Caco-2 (cell line): ENCODE results near the gene KRT86. TPM values are rescaled to one million over a fixed set of nuclear protein-coding genes. Genes with fewer than 3 reads are reported as not detected.
"Not testable (repeated sequence)": the region's sequence is repeated elsewhere in the genome, so short reads cannot be mapped to it uniquely, and the experiment has no call there.

Experiments
- BruUV-seq: library from RNA; stranded (reverse); fragments of 400-500 nt; replicated peaks from 2 replicates; lab custom pipeline; 2021; lab: Mats Ljungman, UMichigan
- CTCF ChIA-PET: fragments of 300-600 bp; sonication (Branson Sonifier 250); formaldehyde crosslinking; loops from one replicate; lab custom pipeline; 2022; ENCODE audit warnings: antibody characterized with exemption; lab: Charles Lee
- POLR2A ChIA-PET: fragments of 300-600 bp; sonication (Branson Sonifier 250); formaldehyde crosslinking; loops from one replicate; lab custom pipeline; 2022; ENCODE audit warnings: antibody characterized with exemption; lab: Charles Lee
- DNase-seq, 2 experiments: peaks; one replicate each; pipeline versions ENCODE4 v3.0.0 to v3.0.0-alpha.2; 2020 to 2022
- H3K27me3 ChIP-seq: replicated peaks from 2 replicates; pipeline ENCODE4 v1.6.0; 2011; ENCODE audit warnings: low read length; ENCODE audit not compliant: control insufficient read depth, insufficient read depth
- H3K36me3 ChIP-seq: 2 replicates; pipeline ENCODE4 v1.5.1; 2011; ENCODE audit warnings: low read length; ENCODE audit not compliant: control insufficient read depth, insufficient read depth
- H3K4me1 ChIP-seq: fragments of 250-450 bp; sonication (Bioruptor Pico); 2 replicates; pipeline ENCODE4 v1.5.1; 2020; ENCODE audit warnings: mild to moderate bottlenecking
- H3K4me3 ChIP-seq: 2 replicates; pipeline ENCODE4 v1.5.1; 2011; ENCODE audit warnings: low read depth, mild to moderate bottlenecking, control low read depth, low read length
- H3K9me3 ChIP-seq: fragments of 250-450 bp; sonication (Bioruptor Pico); 2 replicates; pipeline ENCODE4 v1.5.1; 2020; ENCODE audit warnings: mild to moderate bottlenecking, moderate library complexity
- H3K27ac Mint-ChIP-seq: one replicate; pipeline ENCODE4 v1.8.0; 2022; ENCODE audit warnings: mixed read lengths; ENCODE audit not compliant: unreplicated experiment
- H3K27me3 Mint-ChIP-seq: one replicate; pipeline ENCODE4 v1.8.0; 2022; ENCODE audit warnings: mixed read lengths; ENCODE audit not compliant: insufficient read depth, unreplicated experiment
- H3K36me3 Mint-ChIP-seq: one replicate; pipeline ENCODE4 v1.8.0; 2022; ENCODE audit warnings: mild to moderate bottlenecking, mixed read lengths; ENCODE audit not compliant: insufficient read depth, unreplicated experiment
- H3K4me1 Mint-ChIP-seq: one replicate; pipeline ENCODE4 v1.8.0; 2022; ENCODE audit warnings: low read depth, mixed read lengths; ENCODE audit not compliant: unreplicated experiment
- H3K4me3 Mint-ChIP-seq: one replicate; pipeline ENCODE4 v1.8.0; 2022; ENCODE audit warnings: mild to moderate bottlenecking, moderate library complexity, mixed read lengths; ENCODE audit not compliant: unreplicated experiment
- H3K9me3 Mint-ChIP-seq: one replicate; pipeline ENCODE4 v1.8.0; 2022; ENCODE audit warnings: mixed read lengths; ENCODE audit not compliant: unreplicated experiment
- CTCF ChIP-seq, 2 experiments: fragments of 200-600 bp in 1 of 2; IDR thresholded peaks; 1 replicate in 1 of 2; 2 replicates in 1 of 2; pipeline versions ENCODE4 v1.5.1 to v1.8.0; 2011 to 2022; ENCODE audit warnings: antibody characterized with exemption in 1 of 2, control low read depth in 1 of 2, inconsistent platforms in 1 of 2, low read depth in 1 of 2, low read length in 1 of 2, mild to moderate bottlenecking in 1 of 2, moderate library complexity in 1 of 2; ENCODE audit not compliant: insufficient read depth in 1 of 2, severe bottlenecking in 1 of 2, unreplicated experiment in 1 of 2
- intact Hi-C: fragments of 100-400 bp; cut with micrococcal nuclease; formaldehyde crosslinking; loops from one replicate; pipeline ENCODE4 v1.10.0; 2022; ENCODE audit not compliant: unreplicated experiment
- total RNA-seq: library from RNA; stranded (reverse); gene quantifications from 2 replicates; pipeline ENCODE4 v1.2.3, GENCODE V29; 2022

The KRT86 gene
- total RNA-seq, 1 experiment from 2014 or later = not detected

DNA sequence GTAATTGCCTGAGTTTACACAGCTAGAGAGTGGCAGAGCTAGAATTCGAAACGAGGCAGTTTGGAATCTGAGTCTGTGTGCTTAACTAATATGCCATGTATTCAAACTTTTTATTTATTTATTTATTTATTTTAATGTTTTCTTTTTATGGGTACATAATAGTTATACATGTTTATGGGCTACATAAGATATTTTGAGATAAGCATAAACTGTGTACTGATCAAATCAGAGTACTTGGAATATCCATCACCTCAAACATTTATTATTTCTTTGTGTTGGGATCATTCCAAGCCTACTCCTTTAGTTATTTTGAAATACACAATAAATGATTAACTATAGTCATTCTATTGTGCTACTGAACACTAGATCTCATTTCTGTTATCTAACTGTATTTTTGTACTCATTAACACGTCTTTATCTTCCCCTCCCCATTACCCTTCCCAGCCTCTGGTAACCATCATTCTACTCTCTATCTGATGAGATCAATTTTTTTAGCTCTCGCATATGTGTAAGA, 24.3 kb downstream of the KRT86 start:
- no TSS peak for BruUV-seq
- Mint-ChIP-seq H3K27me3 (peaks cover 10% of the 10 kb centered on the region), H3K4me3 (no peak overlapping the region), H3K27ac (no peak overlapping the region), H3K36me3 (no peaks in the 10 kb centered on the region), H3K9me3 (no peaks in the 10 kb centered on the region), H3K4me1 (no peaks in the 10 kb centered on the region)
- no peak for DNase-seq
- POLR2A ChIA-PET = no interaction called here
- CTCF ChIA-PET = no interaction called here
- Histone ChIP-seq H3K4me1 (no peaks in the 10 kb centered on the region), H3K27me3 (no peaks in the 10 kb centered on the region), H3K4me3 (no peak overlapping the region), H3K9me3 (no peaks in the 10 kb centered on the region), H3K36me3 (no peaks in the 10 kb centered on the region)
- no peak for TF ChIP-seq CTCF (IDR thresholded peaks at IDR 0.05; ENCODE audit: insufficient read depth in 1 of 2, low read depth in 1 of 2, low read length in 1 of 2, severe bottlenecking in 1 of 2, unreplicated experiment in 1 of 2)
- intact Hi-C loops = no loop called here

- Mint-ChIP-seq H3K36me3 (no peaks in the 10 kb centered on the region), H3K4me3 (no peak overlapping the region), H3K27ac (no peak overlapping the region), H3K4me1 (no peaks in the 10 kb centered on the region), H3K9me3 (no peaks in the 10 kb centered on the region), H3K27me3 (peaks cover 10% of the 10 kb centered on the region)
- CTCF ChIA-PET = no interaction called here
- no peaks in the 10 kb centered on the region for H3K27me3 ChIP-seq
- DNase-seq = no peak
- intact Hi-C loops = no loop called here
- H3K36me3 ChIP-seq = no peaks in the 10 kb centered on the region
- no peak for TF ChIP-seq CTCF (IDR thresholded peaks at IDR 0.05; ENCODE audit: insufficient read depth in 1 of 2, low read depth in 1 of 2, low read length in 1 of 2, severe bottlenecking in 1 of 2, unreplicated experiment in 1 of 2)
- no peaks in the 10 kb centered on the region for H3K9me3 ChIP-seq
- no TSS peak for BruUV-seq
- H3K4me3 ChIP-seq = no peak overlapping the region
- POLR2A ChIA-PET = no interaction called here
- no peaks in the 10 kb centered on the region for H3K4me1 ChIP-seq
Observed at GRCh38 chr12:52300796-52301691, 26.6 kb downstream of the KRT86 start.

GRCh38 chr12:52301721-52302120, 27.3 kb downstream of the KRT86 start:
- H3K36me3 Mint-ChIP-seq, H3K4me1 Mint-ChIP-seq, H3K9me3 Mint-ChIP-seq, H3K4me3 Mint-ChIP-seq, POLR2A ChIA-PET, H3K27ac Mint-ChIP-seq, H3K27me3 Mint-ChIP-seq, CTCF ChIA-PET, H3K36me3 ChIP-seq, BruUV-seq, H3K4me1 ChIP-seq, H3K27me3 ChIP-seq, DNase-seq, H3K9me3 ChIP-seq, H3K4me3 ChIP-seq, intact Hi-C loops: not testable (repeated sequence)

- H3K27me3 ChIP-seq, DNase-seq, intact Hi-C loops, H3K9me3 Mint-ChIP-seq, H3K27me3 Mint-ChIP-seq, H3K4me1 ChIP-seq, H3K27ac Mint-ChIP-seq, H3K9me3 ChIP-seq, H3K4me3 Mint-ChIP-seq, H3K36me3 ChIP-seq, H3K4me3 ChIP-seq, H3K36me3 Mint-ChIP-seq, CTCF ChIA-PET, BruUV-seq, H3K4me1 Mint-ChIP-seq, POLR2A ChIA-PET: not testable (repeated sequence)
Observed at GRCh38 chr12:52302242-52302914, 27.9 kb downstream of the KRT86 start.

DNA sequence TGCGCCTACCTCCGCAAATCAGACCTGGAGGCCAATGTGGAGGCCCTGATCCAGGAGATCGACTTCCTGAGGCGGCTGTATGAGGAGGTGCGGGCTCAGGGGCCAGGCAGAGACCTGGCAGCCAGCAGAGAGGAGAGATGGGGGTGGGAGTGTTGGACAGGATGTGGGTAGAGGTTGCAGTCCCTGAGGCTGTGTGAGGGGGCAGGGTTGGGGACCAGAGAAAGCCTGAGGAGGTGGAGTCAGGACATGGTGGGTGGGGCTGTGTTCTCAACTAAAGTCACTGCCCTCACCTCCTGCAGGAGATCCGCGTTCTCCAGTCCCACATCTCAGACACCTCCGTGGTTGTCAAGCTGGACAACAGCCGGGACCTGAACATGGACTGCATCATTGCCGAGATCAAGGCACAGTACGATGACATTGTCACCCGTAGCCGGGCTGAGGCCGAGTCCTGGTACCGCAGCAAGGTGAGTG, 30.5 kb downstream of the KRT86 start:
- CTCF ChIA-PET, POLR2A ChIA-PET, H3K4me3 ChIP-seq: not testable (repeated sequence)

More for the DNA sequence above, 30.5 kb downstream of the KRT86 start:
- H3K36me3 Mint-ChIP-seq, BruUV-seq, H3K4me1 ChIP-seq, H3K9me3 Mint-ChIP-seq, H3K36me3 ChIP-seq, H3K4me3 Mint-ChIP-seq, H3K9me3 ChIP-seq, H3K27me3 Mint-ChIP-seq, H3K27ac Mint-ChIP-seq, DNase-seq, H3K27me3 ChIP-seq, H3K4me1 Mint-ChIP-seq: not testable (repeated sequence)
- intact Hi-C loops = loop anchor here (5.0 kb wide), 2 partner anchors 88 to 148 kb away; no protein-coding TSS in a partner anchor
